WERI-Rb-1 (cell line): ENCODE results near the gene LRRK2.
"Not testable (repeated sequence)": the region's sequence is repeated elsewhere in the genome, so short reads cannot be mapped to it uniquely, and the experiment has no call there.

Experiments
- DNase-seq: peaks from one replicate; pipeline ENCODE4 v3.0.0-alpha.2; 2020
- H3K27ac ChIP-seq: fragments of 250-450 bp; sonication (Bioruptor Pico); 2 replicates; pipeline ENCODE4 v1.5.1; 2020; ENCODE audit warnings: mild to moderate bottlenecking, moderate library complexity
- H3K27me3 ChIP-seq: fragments of 250-450 bp; sonication (Bioruptor Pico); 2 replicates; pipeline ENCODE4 v1.5.1; 2021; ENCODE audit warnings: mild to moderate bottlenecking, low read depth, moderate library complexity; ENCODE audit not compliant: insufficient read depth, severe bottlenecking
- H3K36me3 ChIP-seq: fragments of 250-450 bp; sonication (Bioruptor Pico); 2 replicates; pipeline ENCODE4 v1.5.1; 2020; ENCODE audit warnings: mild to moderate bottlenecking, moderate library complexity
- H3K4me3 ChIP-seq: 2 replicates; pipeline ENCODE4 v1.5.1; 2011; ENCODE audit warnings: low read depth, mild to moderate bottlenecking, control low read depth, low read length
- H3K9me3 ChIP-seq: fragments of 250-450 bp; sonication (Bioruptor Pico); 2 replicates; pipeline ENCODE4 v1.5.1; 2021; ENCODE audit warnings: mild to moderate bottlenecking, moderate library complexity; ENCODE audit not compliant: severe bottlenecking
- TF ChIP-seq, protein P1 (sequence below): IDR thresholded peaks from 2 replicates; pipeline ENCODE4 v1.5.1; 2011; ENCODE audit warnings: low read depth, mild to moderate bottlenecking, control low read depth, inconsistent platforms, low read length

The LRRK2 gene

DNA sequence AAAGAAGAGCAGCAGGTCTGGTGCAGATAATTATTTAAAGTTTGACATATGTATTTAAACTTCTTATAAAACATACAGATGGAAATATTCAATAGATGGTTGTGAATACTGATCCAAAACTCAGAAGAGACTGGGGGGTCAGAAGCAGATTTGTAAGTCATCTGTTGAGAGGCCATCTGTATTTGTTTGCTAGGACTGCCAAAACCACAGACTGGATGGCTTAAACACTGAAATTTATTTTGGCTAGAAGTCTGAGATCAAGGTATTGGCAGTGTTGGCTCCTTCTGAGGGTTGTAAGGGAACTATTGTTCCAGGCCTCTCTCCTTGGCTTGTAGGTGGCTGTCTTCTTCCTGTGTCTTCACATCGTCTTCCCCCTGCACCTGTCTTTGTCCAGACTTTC, 153.9 kb downstream of the LRRK2 start:
- Histone ChIP-seq H3K9me3 (no peaks in the 10 kb centered on the region), H3K27me3 (no peaks in the 10 kb centered on the region), H3K4me3 (no peak overlapping the region), H3K27ac (no peak overlapping the region), H3K36me3 (no peaks in the 10 kb centered on the region)
- DNase-seq = no peak
- TF ChIP-seq, protein P1, sequence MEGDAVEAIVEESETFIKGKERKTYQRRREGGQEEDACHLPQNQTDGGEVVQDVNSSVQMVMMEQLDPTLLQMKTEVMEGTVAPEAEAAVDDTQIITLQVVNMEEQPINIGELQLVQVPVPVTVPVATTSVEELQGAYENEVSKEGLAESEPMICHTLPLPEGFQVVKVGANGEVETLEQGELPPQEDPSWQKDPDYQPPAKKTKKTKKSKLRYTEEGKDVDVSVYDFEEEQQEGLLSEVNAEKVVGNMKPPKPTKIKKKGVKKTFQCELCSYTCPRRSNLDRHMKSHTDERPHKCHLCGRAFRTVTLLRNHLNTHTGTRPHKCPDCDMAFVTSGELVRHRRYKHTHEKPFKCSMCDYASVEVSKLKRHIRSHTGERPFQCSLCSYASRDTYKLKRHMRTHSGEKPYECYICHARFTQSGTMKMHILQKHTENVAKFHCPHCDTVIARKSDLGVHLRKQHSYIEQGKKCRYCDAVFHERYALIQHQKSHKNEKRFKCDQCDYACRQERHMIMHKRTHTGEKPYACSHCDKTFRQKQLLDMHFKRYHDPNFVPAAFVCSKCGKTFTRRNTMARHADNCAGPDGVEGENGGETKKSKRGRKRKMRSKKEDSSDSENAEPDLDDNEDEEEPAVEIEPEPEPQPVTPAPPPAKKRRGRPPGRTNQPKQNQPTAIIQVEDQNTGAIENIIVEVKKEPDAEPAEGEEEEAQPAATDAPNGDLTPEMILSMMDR = no peak

DNA sequence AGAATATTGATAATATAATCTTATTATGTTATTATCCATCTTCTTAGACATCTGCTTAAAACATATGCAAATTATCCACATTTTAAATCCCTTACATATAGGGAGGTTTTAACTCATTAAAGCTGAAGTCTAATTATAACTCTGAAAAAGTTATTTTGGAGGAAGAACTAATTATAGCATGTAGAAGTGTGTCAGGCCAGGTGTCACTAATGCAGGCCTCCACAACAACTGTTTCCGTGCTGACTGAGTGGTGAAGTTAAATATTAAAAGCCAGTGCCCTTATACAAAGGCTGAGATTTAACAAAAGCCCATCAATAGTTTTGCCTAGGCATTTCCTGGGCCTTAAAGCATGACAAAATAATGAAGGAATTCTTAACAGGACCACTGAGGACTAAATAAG, 157.4 kb downstream of the LRRK2 start:
- Histone ChIP-seq H3K4me3 (no peak overlapping the region), H3K27ac (no peak overlapping the region), H3K27me3 (no peaks in the 10 kb centered on the region), H3K9me3 (no peaks in the 10 kb centered on the region), H3K36me3 (no peaks in the 10 kb centered on the region)
- TF ChIP-seq, protein P1 = no peak
- no peak for DNase-seq

DNA sequence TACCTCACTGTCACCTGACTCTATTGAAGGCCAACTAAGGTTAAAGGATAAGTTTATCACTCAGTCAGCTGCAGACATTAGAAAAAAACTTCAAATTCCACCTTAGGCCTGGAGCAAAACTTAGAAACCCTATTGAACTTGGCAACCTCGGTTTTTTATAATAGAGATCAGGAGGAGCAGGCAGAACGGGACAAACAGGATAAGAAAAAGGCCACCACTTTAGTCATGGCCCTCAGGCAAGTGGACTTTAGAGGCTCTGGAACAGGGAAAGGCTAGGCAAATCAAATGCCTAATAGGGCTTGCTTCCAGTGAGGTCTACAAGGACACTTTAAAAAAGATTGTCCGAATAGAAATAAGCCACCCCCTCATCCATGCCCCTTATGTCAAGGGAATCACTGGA, 162.5 kb downstream of the LRRK2 start:
- H3K36me3 ChIP-seq, H3K27me3 ChIP-seq: not testable (repeated sequence)

DNA sequence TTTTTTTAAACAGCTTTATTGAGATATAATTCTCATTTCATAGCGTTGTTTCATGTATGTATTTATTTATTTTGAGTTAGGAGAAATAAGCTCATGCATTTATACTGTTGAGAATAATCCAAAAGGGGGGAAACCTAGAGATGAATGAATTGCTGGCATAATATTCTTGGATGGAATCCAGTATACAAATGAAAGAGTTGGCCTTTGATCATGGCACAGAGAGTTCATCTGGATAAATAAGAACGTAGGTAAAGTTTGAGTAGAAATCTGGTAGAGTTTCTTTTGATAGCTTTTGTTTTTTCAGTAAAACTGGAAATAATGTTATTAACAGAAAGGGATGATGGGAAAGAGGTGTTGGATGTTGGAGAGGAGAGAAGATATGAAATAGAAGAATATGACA, 166.2 kb downstream of the LRRK2 start:
- no peaks in the 10 kb centered on the region for H3K9me3 ChIP-seq
- no peak overlapping the region for H3K4me3 ChIP-seq
- no peaks in the 10 kb centered on the region for H3K27me3 ChIP-seq
- no peak for DNase-seq
- TF ChIP-seq, protein P1 = no peak
- H3K27ac ChIP-seq = no peak overlapping the region
- no peaks in the 10 kb centered on the region for H3K36me3 ChIP-seq

More for the DNA sequence above, 162.5 kb downstream of the LRRK2 start:
- DNase-seq, H3K27ac ChIP-seq, H3K4me3 ChIP-seq, H3K9me3 ChIP-seq: not testable (repeated sequence)

DNA sequence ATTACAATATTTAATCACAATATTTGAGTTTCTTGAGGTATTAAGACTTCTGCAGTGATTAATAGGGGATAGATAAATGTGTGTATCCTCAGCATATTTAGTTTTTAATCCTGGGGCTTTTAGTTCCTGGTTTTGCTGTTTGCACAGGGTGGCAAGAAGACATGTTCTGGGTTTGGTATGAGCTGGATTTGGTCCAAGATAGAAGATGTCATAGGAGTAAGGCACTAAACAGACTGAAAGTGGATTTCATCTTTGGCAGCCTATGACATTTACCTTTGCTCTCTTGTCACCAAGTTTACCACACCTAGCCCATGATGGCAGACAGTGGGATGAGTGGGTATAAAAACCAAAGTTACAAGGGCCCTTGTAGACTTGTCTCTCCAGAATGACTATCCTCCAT, 168.2 kb downstream of the LRRK2 start:
- Histone ChIP-seq H3K36me3 (no peaks in the 10 kb centered on the region), H3K27ac (no peak overlapping the region), H3K4me3 (no peak overlapping the region), H3K27me3 (no peaks in the 10 kb centered on the region), H3K9me3 (no peaks in the 10 kb centered on the region)
- TF ChIP-seq, protein P1 = no peak
- no peak for DNase-seq

DNA sequence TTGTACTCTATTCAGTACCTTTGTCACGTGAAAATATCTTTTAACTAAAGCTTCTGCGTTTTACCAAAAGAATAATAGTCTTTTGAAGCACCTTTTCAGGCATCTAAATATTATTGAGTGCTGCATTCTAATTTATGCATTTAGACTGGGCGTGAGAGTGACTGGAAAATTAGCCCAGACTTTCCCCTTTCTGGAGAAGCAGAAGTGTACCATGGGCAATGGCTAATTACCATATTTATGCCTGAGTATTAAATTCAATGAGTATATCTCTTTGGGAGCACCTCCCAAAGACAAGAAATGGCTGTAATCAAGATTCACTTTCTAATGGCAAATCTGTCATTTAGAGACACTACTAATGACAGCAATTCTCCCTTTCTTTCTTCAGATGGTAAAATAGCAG, 174.9 kb downstream of the LRRK2 start:
- no peak for DNase-seq
- Histone ChIP-seq H3K36me3 (no peaks in the 10 kb centered on the region), H3K27me3 (no peaks in the 10 kb centered on the region), H3K4me3 (no peak overlapping the region), H3K27ac (no peak overlapping the region), H3K9me3 (no peaks in the 10 kb centered on the region)
- TF ChIP-seq, protein P1 = no peak
